Frontal cortex (tissue), 4 donors: ENCODE measurements around the gene AUP1. TPM values are rescaled to one million over a fixed set of nuclear protein-coding genes. Genes with fewer than 3 reads are reported as not detected.

ENCODE experiments used
- DNase-seq, 2 donors: peaks; one replicate each; pipeline ENCODE4 v3.0.0; 2012; ENCODE audit warnings: low spot score in 2 of 2
- FAIRE-seq: peaks from 2 replicates; lab custom pipeline; 2012; peaks lifted over from hg19 to GRCh38; lab: Jason Lieb, UNC
- total RNA-seq: library from RNA; depleted of rRNA; stranded (reverse); fragments of >200 nt; gene quantifications from one replicate; pipeline ENCODE4 v1.2.3, GENCODE V29; 2014
- donor health status: control.
- donor health status: control.
- donor health status: control.

Gene AUP1
- total RNA-seq, 1 donor from 2014 or later, result 42.0 TPM

DNA sequence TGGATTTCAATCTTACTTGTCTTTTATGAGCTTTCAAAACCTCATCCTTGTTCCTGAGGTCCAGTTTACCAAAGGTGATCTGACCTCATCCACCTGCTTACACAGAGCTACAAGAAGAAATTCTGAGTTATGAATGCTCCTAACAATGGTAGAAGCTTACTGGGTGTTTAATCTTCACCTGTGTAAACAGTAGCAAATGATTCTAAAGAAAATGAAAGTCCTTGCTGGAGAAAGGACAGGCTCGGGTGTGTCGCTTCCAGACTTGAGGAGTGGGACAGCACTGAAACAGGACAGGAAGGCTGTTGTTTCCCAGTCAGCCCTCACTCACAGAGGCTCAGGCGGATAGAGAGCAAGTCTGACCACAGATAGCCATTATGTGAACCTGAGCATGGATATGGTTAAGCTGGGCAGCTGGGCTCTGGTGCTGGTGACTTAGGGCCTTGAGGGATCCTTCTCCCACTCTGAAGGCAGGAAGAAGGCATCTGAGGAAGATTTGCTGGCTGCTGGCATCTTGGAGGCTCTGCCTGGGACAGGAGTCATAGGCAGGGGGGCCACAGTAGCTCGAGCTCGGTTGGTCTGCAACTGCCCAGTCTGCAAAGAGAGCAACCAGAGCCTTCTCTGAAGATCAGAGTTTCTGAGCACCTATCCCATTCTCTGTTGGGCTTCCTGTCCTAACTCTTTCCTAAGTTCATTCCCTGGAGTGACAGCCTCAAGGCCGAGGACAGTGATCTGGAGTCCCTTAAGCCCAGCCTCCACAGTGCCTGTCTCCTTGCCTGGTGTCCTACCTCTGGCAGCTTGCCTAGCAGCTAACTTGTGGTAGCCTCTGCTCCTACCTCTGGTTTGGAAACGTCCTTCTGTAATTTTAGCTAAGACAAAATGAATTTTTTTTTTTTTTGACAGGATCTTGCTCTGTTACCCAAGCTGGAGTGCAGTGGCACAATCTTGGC is 29.1 kb upstream of the AUP1 start:
- FAIRE-seq (no peak), DNase-seq (no peak)

DNA sequence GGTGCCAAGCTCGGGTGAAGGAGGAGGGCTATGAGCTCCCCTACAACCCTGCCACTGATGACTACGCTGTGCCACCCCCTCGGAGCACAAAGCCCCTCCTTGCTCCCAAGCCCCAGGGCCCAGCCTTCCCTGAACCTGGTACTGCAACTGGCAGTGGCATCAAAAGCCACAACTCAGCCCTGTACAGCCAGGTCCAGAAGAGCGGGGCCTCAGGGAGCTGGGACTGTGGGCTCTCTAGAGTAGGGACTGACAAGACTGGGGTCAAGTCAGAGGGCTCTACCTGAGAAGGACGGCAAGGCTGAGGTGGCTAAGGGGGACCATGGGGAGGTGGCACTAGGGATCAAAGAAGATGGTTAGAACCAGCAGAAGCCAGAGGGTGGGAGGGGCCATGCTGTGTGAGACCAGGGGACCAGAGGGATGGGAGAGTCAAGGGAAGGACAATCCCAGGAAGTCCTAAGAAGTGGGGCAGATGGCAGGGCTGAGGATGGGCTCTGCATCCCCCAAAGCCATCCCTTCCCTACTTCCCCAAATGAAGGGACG is 27.4 kb upstream of the AUP1 start:
- no peak for DNase-seq
- no peak for FAIRE-seq

DNA sequence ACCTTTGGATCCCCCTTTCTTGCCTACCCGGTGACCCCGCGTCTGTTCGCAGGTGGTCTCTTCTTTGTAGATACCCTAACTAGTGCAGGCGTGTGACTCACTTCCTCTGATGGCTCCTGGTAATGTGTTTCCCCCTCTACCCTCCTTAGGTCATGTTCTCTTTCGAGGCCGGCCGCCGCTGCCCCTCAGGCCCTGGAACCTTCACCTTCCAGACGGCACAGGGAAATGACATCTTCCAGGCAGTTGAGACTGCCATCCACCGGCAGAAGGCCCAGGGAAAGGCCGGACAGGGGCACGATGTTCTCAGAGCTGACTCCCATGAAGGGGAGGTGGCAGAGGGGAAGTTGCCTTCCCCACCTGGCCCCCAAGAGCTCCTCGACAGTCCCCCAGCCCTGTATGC is 26.7 kb upstream of the AUP1 start:
- no peak for FAIRE-seq
- DNase-seq, result no peak

DNA sequence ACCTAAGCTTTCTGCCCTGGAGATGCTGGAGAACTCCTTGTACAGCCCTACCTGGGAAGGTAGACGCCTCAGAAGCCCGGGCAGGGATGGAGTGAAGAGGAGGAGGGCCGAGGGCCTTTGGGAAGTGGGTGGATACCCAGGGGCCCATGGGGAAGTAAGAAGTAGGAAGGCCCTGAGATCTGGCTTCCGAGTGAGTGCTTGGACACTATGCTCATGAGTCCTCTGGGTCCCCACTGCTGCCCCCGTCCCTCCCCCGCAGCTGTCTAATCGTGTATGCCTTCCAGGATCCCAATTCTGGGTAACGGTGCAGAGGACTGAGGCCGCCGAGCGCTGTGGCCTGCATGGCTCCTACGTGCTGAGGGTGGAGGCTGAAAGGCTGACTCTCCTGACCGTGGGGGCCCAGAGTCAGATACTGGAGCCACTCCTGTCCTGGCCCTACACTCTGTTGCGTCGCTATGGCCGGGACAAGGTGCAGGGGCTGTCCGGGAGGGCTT is 26.2 kb upstream of the AUP1 start:
- FAIRE-seq, result no peak
- DNase-seq, result no peak

DNA sequence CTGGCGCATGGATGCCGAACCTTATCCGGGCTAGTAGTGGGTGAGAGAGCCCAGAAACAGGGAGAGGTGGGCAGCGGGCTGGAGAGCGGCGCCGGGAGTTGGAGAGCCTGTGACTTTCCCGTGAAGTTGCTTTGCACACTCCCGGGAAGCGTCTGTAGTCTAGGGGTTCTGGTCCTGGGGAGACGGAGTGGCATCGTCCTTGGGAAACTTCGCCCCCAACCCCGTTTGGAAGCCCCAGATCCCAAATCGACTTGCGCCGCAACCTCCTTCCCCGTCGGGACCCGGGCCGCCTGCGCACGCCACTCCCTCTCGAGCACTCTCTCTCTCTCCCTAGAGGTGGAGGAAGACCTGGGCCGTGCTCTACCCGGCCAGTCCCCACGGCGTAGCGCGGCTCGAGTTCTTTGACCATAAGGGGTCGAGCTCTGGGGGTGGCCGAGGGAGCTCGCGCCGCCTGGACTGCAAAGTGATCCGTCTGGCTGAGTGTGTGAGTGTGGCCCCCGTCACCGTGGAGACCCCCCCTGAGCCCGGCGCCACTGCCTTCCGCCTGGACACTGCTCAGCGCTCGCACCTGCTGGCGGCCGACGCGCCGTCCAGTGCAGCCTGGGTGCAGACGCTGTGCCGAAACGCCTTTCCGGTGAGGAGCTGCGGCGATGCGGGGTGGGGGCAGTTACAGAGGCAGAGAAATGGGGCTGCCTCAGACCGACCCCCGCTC is 25.5 kb upstream of the AUP1 start:
- FAIRE-seq, result no peak

DNA sequence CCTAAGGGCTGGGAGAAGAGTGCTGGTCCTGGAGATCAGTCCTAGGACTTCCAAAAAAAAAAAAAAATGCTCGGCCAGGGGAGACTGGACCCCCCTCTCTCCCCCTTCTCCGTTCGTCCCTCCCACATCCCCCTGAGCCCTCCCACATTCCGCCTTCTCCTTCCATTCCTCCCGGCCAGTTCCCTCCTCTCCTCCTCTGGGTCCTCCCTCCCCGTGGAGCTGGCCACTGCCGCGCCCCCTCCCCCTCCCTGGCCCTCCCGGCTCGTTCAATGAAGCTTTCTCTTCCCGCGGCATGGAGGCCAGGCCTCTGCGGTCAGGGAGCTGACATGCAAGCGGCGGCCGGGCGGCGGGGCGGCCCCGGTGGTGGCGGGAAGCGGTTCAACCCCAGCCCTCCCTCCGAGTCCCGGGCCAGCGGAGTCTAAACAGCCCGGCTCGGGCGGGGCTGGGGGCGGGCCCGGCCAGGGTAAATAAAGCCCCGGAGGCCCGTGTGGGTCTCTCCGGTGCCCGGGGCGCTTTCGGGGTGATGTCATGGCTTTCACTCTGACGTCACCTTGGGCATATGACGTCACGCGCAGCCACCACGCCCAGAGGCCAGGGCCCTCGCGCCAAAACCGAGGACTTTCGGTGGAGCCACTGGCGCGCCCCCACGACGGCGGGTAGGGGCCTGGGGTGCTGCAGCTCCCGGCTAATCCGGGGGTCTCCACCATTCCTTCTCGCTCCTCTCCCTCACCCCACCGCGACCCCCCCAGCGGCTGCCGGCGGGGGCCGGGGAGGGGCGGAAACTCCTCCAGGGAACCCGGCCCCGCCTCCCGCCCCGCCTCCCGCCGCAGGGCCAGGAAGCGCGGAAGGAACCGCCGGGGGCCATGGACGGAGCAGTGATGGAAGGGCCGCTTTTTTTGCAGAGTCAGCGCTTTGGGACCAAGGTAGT is 24.6 kb upstream of the AUP1 start, which contains the start of the genes DOK1 and LOXL3:
Gene DOK1 (plus strand): TSS at position 829 of the 928 bp plus-strand sequence. CDS start 35 bp downstream, at position 864.
Gene LOXL3 (minus strand): TSS at position 51 of the 928 bp plus-strand sequence. CDS start 1,308 bp downstream, outside the sequence.
- FAIRE-seq (no peak), DNase-seq (peak; percentile 85 to 91)

More for the DNA sequence above, 25.5 kb upstream of the AUP1 start:
- no peak for DNase-seq

DNA sequence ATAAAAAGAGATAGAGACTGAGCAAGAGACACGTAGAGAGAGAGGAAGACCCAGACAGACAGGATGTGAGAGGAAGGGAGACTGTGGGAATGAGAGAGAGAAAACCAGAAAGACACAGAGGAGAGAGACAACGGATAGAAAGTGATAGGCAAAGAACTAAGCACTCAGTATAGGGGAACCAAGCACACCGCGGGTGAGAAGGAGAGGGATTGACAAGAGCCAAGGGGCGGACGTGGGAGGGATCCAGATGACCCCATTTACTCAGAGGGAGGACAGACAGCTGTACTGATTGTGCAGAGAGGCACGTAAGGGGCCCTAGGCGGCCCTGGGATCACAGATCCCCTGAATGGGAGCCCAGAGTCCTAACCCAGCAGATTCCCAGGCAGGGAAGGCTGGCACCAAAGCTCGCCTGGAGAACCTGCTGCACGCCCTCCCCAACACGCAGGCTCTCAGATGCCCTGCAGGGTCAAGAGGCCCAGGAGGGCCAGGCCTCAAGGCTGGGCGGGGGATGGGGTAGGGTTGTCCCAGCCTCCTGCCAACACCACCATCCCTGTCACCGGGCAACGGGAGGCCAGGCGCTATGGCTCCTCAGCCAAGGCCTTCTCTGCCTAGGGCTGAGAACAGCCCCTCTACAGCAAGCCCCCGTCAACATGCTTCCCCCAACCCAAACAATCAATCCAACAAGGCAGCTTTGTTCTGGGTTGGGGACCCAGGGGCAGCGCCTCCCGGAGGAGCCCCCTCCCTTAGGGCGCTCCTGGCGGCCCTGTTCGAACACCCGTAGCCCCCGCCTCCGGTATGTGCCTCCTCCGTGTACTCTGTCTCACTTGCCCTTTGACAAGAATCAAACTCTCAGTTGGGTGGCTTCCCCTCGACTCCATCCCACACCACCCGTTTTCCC is 23.7 kb upstream of the AUP1 start:
- DNase-seq (peak in 1 of 2 donors; percentile 44), FAIRE-seq (no peak)

DNA sequence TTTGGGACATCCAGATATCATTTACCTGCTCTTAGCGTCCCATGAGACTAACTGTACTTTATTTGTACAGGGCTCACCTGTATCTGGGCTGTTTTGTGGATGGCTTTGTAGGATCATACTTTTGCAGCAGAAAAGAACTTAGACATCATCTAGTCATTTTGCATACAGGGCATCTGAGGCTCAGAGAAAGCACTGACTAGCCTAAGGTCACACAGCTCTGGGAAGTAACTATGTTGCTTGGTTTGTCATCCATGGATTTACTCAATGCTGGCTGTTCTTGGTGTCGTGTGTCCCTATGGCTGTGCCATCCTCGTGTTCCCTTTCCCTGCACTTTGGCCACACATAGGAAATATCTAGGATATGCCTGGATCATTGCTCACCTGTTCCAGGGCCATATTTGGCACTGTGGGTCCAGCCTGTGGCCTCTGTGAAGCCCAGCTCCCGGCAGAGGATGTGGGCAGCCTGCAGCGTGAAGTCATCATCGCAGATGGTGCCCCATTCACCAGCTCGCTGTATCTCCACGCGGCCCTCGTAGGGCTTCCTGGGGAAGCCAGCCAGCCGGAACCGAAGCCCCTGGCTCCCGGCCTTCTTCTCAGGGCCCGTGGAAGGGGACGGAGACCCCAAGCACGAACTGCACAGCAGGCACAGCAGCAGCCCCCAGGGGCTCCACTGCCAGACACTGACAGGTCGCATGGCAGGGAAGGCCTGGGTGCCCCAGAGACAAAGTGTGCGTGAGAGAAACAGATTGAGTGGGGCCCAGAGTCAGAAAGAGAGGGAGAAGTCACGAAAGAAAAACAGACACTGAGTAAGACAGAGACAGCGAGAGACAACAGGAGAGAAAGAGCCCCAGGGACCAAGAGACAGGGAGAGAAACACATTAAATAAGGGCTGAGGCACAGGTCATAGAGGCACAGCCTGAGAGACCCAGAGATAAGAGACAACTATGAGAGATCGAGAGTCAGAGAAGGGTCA is 22.7 kb upstream of the AUP1 start:
- DNase-seq, result no peak
- no peak for FAIRE-seq

DNA sequence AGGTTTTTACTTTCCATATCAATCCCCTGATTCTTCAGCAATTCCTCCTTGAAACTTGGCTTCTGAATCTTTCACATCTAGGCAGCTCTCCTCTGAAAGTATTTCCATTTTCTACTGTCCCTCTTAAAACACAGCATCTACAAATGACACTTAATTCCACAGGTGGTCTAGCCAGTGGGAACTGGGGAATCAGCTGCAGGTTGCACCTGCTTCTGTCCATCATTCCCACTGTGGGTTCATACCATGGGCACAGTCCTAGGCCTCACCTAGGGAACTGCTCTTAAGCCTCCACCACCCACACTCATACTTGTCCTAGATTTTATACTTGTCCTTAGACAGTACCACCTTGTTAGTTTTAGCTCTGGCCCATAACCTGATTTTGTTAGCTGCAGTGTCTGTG is 22.0 kb upstream of the AUP1 start:
- DNase-seq (no peak), FAIRE-seq (no peak)

DNA sequence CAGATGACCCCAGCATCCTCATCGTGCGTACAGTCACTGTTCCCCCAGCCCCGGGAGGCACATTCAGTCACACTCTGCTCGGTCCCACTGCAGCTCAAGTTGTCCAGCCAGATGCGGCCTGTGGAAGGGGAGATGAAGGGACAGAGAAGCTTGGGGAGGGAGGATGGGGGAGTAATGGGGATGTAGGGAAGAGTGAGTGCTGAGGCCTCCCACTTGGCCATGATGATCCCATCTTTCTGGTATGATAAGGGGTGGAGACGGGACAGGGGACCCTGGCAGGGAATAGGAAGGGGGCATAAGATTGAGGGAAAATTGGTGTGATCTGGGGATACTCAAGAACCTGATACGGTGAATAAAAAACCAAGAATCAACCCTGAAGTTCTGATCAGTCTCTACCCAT is 20.7 kb upstream of the AUP1 start:
- no peak for FAIRE-seq

DNA sequence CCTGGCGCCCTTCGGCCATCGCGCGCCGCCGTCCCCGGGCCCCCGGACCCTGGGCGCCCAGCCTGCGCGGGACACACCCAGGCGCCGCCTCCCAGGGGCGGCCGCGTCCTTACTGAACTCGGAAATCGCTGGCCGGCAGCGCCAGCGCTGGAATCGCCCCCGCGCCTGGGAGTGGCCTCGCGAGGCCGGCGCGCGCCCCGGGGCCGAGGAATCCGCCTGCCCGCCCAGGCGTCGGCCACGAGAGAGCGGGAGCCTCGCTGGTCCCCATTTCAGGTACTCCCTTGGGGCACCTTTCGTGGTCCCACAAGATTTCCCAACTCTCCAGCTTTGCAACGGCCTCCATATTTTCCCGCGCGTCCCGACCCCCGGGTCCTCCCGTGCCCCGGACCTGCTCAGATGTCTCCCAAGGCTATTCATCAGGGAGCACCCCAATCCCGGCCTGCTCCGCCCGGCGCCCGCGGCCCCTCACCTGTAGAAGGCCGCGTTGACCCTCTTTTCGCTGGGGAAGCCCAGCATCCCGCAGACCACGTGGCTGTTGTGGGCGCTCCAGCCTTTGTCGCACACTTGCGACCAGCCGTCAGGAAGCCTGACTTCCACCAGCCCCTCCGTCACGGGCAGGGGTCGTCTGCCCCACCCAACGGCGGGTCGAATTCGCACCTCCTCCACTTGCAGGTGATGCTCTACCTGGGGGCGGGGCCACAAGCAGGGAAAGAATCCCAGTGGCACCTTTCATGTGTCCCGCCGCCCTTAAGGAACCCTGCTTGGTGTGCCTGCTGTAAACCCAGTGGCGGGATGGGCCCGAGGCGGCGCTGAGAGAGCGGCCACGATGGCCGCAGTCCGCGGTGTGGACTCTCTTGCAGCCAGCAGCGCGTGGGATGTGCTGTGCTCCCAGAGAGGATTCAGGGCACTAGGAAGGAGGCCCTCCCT is 19.7 kb upstream of the AUP1 start:
- FAIRE-seq, result no peak

More for the DNA sequence above, 20.7 kb upstream of the AUP1 start:
- DNase-seq, result no peak

DNA sequence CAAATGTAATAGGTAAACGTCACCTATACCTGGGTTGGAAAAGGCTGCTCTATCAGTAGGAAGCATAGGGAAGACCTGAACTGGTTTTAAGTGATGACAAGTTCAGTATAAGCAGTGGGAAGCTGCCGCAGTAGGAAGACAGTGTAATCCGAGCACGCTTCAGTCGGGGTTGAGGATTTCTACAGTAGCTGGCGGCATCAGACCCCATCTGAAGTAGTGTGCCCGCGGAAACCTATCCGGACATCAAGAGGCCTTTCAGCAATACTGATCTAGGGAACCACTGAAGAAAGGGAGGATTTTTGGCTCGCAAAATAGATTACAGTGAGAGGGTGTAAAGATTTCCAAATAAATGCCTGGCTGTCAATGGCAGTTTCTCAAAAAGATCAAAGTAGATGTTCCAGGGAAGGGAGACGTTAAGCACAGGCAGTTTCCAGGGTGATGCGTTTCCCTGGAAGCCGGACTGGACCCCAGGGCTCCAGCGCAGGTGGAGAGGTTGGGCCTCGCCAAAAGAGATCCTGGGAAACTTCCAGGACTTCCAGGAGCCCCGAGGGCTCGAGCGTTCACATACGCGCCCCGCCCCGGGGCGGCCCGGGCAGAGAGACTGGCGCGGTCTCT is 18.9 kb upstream of the AUP1 start:
- no peak for FAIRE-seq
- no peak for DNase-seq

More for the DNA sequence above, 19.7 kb upstream of the AUP1 start:
- DNase-seq, result peak in 1 of 2 donors; percentile 86

DNA sequence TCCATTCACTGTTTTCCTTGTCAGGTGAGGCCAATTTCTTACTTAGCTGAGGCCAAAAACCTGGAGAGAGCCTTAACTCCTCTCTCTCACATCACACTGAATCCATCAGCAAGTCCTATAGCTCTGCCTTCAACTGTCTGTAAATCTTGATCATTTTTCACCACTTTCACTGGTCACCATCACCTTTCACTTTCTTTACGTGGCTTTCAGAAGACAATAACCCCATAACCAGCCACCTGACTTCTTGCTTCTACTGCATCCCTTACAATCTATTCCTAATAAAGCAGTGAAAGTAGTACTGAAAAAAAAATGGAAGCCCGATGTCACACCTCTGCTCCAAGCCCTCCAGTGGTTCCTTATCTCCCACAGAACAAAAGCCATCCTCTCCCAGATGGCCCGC is 16.5 kb upstream of the AUP1 start:
- DNase-seq (no peak), FAIRE-seq (no peak)

DNA sequence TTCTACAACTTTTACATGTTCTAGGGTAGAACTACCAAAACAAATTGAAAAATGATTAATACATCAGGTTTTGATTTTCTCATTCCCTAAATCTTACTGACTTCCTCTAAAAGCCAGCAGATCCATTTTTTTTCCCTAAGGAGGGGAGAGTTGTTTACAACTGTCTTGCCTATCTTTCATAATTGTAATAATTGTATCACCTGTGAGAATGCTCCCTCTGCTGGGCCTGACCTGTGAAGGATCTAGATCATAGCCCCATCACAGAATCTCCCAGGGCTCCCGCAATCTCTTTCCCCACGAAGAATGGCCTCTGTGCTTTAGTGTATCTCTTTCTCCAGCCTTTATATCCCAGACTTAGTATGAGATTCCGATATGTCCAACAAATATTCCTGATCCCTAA is 15.1 kb upstream of the AUP1 start:
- no peak for DNase-seq
- FAIRE-seq, result no peak

DNA sequence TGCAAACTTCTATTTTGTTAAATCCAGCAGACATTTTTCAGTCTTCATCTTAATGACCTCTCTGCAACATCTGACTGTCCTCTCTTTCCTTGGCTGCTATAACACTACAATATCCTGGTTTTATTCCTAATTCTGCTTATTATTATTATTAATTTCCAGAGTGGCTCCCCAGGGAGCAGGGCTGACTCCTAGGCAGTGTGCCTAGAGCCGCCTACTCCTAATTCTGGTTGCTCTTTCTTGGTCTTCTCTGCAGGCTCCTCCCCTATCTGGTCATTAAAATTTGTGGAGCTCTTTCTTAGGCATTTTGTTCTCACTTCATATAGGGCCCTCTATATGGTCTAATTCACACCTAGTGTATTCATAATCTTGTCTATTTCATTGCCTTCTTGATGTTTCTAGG is 13.5 kb upstream of the AUP1 start:
- DNase-seq (no peak), FAIRE-seq (no peak)

DNA sequence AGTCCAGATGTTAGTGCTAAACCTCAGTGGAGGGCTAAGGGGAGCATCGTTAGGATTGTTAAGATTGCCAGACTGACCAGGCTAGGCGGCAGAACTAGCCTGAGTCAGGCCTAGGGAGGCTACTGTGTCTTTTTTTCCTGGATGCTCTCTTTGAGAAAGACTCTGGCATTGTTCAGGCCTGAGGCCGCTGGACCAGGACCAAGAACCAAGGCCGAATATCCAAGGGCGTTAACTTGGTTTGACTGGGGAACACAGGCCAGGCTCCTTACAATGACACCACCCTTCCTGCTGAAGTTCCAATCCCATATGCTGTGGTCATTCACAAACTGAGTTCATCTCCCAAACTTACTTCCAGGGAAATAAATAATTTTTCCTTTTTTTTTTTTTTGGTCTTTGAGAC is 10.8 kb upstream of the AUP1 start:
- no peak for FAIRE-seq

More for the DNA sequence above, 10.8 kb upstream of the AUP1 start:
- no peak for DNase-seq
